GM21737 (cell line): ENCODE results near the gene CYP4B1.
"Not testable (repeated sequence)": the region's sequence is repeated elsewhere in the genome, so short reads cannot be mapped to it uniquely, and the experiment has no call there.

Source experiments
- ATAC-seq: cut with Tn5 transposase; IDR thresholded peaks from one replicate; pipeline ENCODE4 v1.9.1; 2021; ENCODE audit warnings: mild to moderate bottlenecking, moderate library complexity; ENCODE audit not compliant: unreplicated experiment

The CYP4B1 gene

DNA sequence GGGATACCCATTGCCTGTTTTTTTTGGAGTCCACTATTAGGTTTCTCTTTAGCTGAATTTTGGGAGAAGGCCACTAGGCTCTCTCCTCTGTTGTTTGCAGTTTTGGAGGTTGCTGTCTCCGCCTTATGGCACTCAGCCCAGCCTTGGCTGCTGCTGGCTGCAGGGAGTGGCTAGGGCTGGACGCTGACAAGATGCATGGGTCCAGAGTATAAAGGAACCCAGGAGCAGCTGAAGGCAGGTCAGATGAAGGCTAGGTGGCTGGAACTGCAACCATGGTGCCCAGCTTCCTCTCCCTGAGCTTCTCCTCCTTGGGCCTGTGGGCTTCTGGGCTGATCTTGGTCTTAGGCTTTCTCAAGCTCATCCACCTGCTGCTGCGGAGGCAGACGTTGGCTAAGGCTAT lies at the start of gene CYP4B1:
TSS of gene CYP4B1 (plus strand) at position 237 of the 400 bp plus-strand sequence. CDS start at position 273, 36 bp downstream.
- no peak for ATAC-seq

- ATAC-seq: no peak
Measured at GRCh38 chr1:46749404-46749803, 49.4 kb upstream of the CYP4B1 start.

GRCh38 chr1:46749921-46750404 lies 48.9 kb upstream of the CYP4B1 start:
- ATAC-seq: no peak

GRCh38 chr1:46753985-46754384 lies 44.9 kb upstream of the CYP4B1 start:
- no peak for ATAC-seq

DNA sequence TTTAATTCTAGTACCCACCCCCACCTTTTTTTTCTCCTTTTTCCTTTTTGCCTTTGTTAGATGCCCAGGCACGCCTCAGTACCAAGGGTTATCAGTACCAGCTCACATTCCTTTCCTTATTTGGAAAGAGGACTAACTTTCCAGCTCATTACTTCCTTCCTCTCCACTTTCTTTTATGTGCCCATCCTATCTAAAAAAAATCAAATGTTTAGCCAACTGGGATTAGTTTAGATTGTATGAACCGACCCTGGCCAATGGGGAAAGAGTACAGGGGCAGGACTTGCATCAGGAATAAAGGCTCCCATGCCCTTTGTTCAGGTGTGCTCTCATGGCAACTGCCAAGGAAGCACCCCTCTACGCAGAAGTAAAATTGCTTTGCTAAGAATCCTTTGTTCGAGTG lies 44.1 kb upstream of the CYP4B1 start:
- not testable (repeated sequence) for ATAC-seq

GRCh38 chr1:46755121-46755520 lies 43.7 kb upstream of the CYP4B1 start:
- ATAC-seq: no peak

GRCh38 chr1:46757247-46757955 lies 41.4 kb upstream of the CYP4B1 start:
- no peak for ATAC-seq

GRCh38 chr1:46757956-46758528 lies 40.8 kb upstream of the CYP4B1 start:
- no peak for ATAC-seq

DNA sequence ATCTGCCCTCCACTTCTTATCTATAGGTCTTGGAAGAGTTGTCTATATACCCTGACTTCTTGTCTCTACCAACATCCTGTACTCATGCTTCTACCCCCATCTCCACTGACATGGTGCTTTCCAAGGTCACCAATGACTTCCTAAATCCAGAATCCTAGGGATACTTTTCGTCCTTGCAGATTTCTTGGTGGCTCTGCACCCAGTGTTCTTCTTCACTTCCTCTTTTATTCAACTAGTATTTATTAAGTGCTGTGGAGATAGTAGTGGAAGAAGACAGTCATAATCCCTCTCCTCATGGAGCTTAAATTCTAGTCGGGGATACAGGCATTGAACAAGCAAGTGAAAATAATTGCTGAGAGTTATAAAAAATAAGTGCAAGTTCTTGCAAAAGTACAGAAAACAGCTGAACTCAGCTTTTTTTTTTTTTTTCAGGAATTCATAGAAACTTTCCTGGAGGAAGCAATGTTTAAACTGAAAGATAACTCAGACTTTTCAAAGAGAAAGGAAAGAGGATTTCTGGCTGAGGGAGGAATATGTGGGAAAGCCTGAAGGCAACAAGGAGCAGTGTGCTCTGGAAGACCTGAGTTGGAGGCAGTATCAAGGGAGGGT lies 38.2 kb upstream of the CYP4B1 start:
- no peak for ATAC-seq

DNA sequence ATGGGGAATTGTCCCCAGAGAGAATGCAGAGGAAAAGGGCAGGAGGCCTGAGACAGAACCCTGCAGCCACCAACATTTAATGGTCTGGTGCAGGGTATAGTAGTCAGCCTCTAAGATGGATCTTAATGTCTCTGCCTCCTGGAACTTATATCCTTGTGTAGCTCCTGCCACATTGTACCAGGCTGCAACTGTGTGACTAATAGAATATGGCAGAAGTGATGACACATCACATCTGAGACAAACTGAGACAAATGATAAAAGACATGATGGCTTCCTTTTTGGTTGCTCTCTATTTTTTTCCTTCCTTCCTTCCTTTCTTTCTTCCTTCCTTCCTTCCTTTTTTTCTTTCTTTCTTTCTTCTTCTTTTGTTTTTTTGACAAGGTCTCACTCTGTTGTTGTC lies 37.1 kb upstream of the CYP4B1 start:
- no peak for ATAC-seq

DNA sequence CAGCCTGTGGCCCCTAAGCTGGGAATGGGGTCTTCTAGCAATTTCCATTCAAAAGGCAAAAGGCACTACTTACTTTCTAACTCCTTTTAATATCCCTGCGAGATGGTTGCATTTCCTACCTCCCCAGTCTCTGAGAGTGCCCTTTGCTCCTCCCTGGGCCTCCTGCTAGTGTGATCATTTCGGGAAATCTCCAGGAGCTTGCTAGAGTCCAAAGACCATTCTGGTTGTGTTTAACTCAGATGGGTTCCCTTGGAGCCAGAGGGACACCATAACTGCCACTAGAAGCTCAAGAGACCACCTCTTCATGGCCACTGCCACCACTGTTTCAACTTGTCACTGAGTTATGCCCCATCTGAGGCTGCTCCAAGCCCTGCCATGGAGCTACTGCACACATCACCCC lies 34.4 kb upstream of the CYP4B1 start:
- ATAC-seq: no peak

DNA sequence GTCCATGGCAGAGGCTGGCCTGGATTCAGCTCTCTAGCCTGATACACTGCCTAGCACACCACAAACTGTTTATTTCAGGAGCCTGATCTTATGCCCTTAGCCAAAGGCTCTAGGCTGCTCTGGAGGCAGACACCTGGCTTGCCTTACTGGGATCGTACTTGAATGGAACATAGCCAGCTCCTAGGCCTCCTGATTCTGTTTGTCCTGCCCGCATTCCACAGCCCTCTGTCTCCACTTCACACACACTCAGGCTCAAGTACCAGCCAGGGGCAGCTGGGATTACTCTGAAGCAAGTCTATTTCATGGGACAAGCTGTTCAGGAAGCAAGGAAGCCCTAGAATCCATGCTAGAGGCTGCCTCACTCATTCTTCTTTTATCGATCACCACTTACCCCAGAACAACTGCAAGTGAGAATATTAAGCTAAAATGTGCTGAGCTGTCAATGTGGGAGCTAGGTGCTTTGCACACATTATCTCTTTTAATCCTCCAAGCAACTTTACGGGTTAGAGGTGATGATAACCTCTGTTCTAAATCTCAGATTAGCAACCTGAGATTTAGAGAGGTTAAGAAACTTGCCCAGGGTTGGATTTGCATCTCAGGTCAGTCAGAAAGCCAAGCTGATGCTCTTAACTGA lies 31.1 kb upstream of the CYP4B1 start:
- no peak for ATAC-seq

GRCh38 chr1:46768445-46768844 lies 30.4 kb upstream of the CYP4B1 start:
- ATAC-seq: no peak

GRCh38 chr1:46769028-46769740 lies 29.7 kb upstream of the CYP4B1 start:
- no peak for ATAC-seq

- no peak for ATAC-seq
Measured at GRCh38 chr1:46770541-46770940, 28.3 kb upstream of the CYP4B1 start.

DNA sequence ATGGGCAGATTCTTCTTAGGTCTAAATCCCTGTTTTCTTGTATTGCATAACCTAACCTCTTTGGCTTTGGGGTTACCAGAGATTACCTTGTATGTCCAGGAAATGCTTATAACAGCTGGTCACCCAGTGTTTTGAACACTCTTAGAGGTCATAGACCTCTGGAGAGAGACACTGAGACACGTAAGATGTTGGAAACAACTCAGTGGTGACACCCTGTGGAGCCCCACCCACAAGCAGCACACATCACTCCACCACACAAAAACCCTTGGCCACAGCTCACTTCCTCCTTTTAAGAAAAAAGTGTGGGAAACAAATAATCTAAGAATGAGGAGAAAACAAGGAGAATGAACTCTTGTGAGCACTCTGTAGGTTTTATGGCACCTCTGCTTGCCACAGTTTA lies 26.3 kb upstream of the CYP4B1 start:
- ATAC-seq: no peak

GRCh38 chr1:46774297-46774696 lies 24.5 kb upstream of the CYP4B1 start:
- no peak for ATAC-seq

- not testable (repeated sequence) for ATAC-seq
Measured at GRCh38 chr1:46778456-46778855, 20.4 kb upstream of the CYP4B1 start.

DNA sequence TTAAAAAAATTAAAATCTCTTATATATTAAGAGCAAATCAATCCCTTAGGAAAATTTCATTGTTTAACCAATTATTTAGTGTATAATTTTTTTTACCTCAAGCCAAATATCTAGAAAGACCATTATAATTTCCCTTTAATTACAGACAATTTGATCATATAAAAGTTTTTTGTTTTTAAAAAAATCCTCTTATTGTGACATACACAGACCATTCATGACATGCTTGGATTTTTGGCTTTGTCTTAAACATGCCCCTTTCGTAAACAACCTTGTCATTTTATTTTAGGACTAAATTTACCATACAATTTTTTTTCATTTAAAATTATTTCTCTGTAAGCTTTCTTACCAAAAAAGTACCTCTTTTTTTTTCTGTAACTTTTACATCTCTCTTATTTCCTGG lies 14.2 kb upstream of the CYP4B1 start:
- ATAC-seq: no peak

GRCh38 chr1:46788634-46789033 lies 10.2 kb upstream of the CYP4B1 start:
- not testable (repeated sequence) for ATAC-seq

DNA sequence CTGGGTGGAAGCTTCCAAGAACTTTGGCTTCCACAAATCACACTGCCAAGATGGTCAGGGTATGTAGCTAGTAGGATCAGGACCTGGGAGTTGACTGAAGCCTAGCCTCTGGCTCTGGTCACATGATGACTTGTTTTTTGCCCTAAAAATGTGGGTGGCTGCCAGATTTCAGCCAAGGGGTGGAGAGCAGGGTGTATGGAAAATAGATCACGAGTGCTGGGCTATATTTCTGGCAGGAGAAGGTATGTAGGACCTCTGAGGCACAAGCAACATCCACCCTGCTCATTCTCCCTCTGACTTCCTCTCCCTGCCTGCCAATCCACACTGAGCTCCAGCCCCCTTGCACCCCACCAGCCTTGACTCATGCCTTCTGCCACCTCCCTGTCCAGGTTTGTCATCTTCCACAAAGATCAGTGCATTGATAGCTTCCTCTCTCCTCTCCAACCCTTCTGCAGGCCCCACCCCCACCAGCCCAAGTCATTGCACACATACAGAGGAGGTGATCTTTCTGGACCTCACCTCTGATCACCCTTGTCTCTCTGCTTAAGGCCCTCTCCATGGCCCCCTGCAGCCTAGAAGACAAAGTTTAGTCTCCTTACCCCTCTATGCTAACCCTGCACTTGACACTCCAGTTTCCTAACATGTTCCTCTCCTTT lies 8.3 kb upstream of the CYP4B1 start:
- no peak for ATAC-seq
